SU-DHL-6 (cell line): ENCODE measurements around the gene ANXA1.

Source experiments
- H2AFZ ChIP-seq: fragments of 200-600 bp; sonication (generic); 2 replicates; pipeline ENCODE4 v1.6.1; 2014; ENCODE audit warnings: low read depth, mild to moderate bottlenecking, moderate library complexity, mixed read lengths, antibody characterized with exemption, low read length; ENCODE audit not compliant: severe bottlenecking
- H3F3A ChIP-seq: fragments of 200-600 bp; shearing (Covaris generic); 2 replicates; pipeline ENCODE4 v1.6.0; 2016; ENCODE audit warnings: antibody characterized with exemption, mild to moderate bottlenecking; ENCODE audit not compliant: insufficient read depth
- H3K27ac ChIP-seq: fragments of 200-600 bp; sonication (generic); 2 replicates; pipeline ENCODE4 v1.5.1; 2016; ENCODE audit warnings: low read depth, mild to moderate bottlenecking, low read length, moderate library complexity, mixed read lengths
- H3K27me3 ChIP-seq: fragments of 200-600 bp; sonication (generic), shearing (Covaris generic); 2 replicates; pipeline ENCODE4 v1.6.0; 2014; ENCODE audit warnings: mild to moderate bottlenecking, low read length
- H3K36me3 ChIP-seq: fragments of 200-600 bp; sonication (generic); 2 replicates; pipeline ENCODE4 v1.6.1; 2014; ENCODE audit warnings: mild to moderate bottlenecking, low read length, mixed read lengths
- H3K4me2 ChIP-seq: fragments of 300-600, 200-600 bp; shearing (Covaris generic), sonication (generic); 2 replicates; pipeline ENCODE4 v1.6.0; 2014; ENCODE audit warnings: low read length, low read depth, mild to moderate bottlenecking; ENCODE audit not compliant: poor library complexity, severe bottlenecking
- H3K4me3 ChIP-seq: fragments of 200-600 bp; sonication (generic); 2 replicates; pipeline ENCODE4 v1.5.1; 2014; ENCODE audit warnings: antibody characterized with exemption, low read length, mild to moderate bottlenecking, mixed read lengths; ENCODE audit not compliant: insufficient read depth, poor library complexity, severe bottlenecking
- H3K79me2 ChIP-seq: fragments of 200-600 bp; sonication (generic); 2 replicates; pipeline ENCODE4 v1.6.1; 2014; ENCODE audit warnings: mild to moderate bottlenecking, low read length, moderate library complexity; ENCODE audit not compliant: insufficient read depth
- H3K9ac ChIP-seq: fragments of 200-600 bp; sonication (generic); 2 replicates; pipeline ENCODE4 v1.7.0; 2014; ENCODE audit warnings: mild to moderate bottlenecking, low read length
- H3K9me2 ChIP-seq: fragments of 200-600 bp; sonication (generic); replicated peaks from 2 replicates; pipeline ENCODE4 v1.6.1; 2014; ENCODE audit warnings: low read length; ENCODE audit not compliant: insufficient read depth
- H3K9me3 ChIP-seq: fragments of 200-600 bp; sonication (generic); 2 replicates; pipeline ENCODE4 v1.6.1; 2014; ENCODE audit warnings: low read length, mixed read lengths; ENCODE audit not compliant: insufficient read depth
- H4K20me1 ChIP-seq: fragments of 200-600 bp; sonication (generic); 2 replicates; pipeline ENCODE4 v1.6.1; 2014; ENCODE audit warnings: low read depth, mild to moderate bottlenecking, antibody characterized with exemption, low read length, moderate library complexity, mixed read lengths
- CTCF ChIP-seq: fragments of 200-600 bp; sonication (generic); IDR thresholded peaks from one replicate; pipeline ENCODE4 v1.5.1; 2017; ENCODE audit warnings: antibody characterized with exemption, mild to moderate bottlenecking, low read length, moderate library complexity; ENCODE audit not compliant: insufficient read depth, poor library complexity, severe bottlenecking
- EZH2phosphoT487 ChIP-seq: fragments of 200-600 bp; sonication (generic), shearing (Covaris generic); conservative IDR thresholded peaks from 2 replicates; pipeline ENCODE4 v1.6.1; 2018; ENCODE audit warnings: mild to moderate bottlenecking, antibody characterized with exemption, low read length, moderate library complexity, mixed read lengths

The ANXA1 gene

DNA sequence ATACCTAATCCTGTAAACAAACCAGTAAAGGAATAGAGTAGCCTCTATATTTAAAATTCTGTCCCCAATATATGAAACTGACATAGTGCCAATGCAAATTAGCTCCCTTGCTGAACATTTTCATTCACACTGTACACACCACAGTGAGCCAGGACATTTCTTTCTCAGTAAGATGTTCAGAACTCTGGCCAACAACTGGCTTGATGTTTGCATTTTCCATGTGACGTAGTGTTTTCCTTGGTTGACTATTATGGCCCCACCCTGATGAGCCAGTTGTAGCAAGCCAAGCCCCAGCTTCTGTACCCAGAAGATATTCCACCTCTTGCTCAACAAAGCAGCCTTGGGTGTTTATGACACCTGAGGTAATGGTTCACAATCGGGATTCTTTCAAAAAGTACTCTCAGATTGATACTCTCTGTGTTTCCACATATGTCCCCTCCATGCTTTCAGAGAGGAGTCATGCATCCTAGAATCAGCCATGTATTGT is 17.7 kb upstream of the ANXA1 start:
- Histone ChIP-seq H3K36me3 (no peaks in the 10 kb centered on the region), H3K27ac (no peak overlapping the region), H3K4me3 (no peak overlapping the region), H3K27me3 (no peaks in the 10 kb centered on the region), H3K79me2 (no peaks in the 10 kb centered on the region), H3K4me2 (no peak overlapping the region), H3K9ac (no peak overlapping the region), H3F3A (no peaks in the 10 kb centered on the region), H3K9me2 (no peaks in the 10 kb centered on the region), H2AFZ (no peak overlapping the region), H4K20me1 (no peaks in the 10 kb centered on the region), H3K9me3 (no peaks in the 10 kb centered on the region)
- TF ChIP-seq CTCF: no peak
- TF ChIP-seq EZH2phosphoT487: no peak

DNA sequence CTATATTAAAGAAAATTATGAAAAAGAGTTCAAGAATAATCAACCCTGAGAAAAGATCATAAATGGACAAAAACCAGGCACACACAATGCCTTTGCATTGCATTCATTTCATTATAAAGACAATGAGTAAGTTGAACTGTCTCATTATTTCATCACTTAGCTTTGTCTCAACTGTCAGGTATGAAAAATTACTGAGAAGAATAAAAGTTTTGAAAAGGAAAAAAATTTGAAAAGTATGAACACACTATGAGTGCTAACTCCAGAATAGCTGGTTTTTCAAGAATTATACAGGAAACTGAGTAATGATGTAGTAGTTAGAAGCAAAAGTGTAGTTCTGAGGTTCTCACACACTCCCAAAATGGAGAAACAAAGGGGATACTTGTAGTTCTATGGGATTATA is 16.3 kb upstream of the ANXA1 start:
- H2AFZ ChIP-seq: no peak overlapping the region
- H3K4me3 ChIP-seq: no peak overlapping the region
- H3K27ac ChIP-seq: no peak overlapping the region

DNA sequence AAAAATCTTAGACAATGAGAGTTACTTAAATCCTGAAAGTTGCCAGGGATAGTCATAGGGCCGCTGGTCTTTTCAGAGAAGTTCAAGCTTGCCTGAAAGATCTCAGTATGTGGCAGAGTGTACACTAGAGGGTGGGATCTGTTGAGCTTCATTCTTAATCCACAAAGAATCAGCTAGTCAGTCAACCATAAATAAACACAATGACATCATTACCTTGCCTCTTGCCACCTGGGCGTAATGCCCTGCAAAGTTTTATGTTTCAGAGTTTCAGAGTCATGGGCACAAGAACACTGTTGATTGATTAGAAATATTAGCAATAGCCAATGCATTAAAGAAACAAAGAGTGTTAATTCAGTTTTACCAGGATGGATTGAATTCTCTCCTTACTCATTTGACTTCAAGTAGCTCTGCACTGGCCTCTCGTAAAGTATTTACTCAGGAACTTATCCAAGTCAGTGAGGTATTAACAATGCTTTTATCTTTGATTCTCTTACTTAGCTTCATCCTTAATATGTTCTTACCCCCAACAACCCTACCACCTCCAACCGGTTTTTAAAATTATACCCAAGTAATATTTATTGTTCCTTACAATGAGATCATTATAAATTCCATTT is 14.3 kb upstream of the ANXA1 start:
- Histone ChIP-seq H3K9me2 (no peaks in the 10 kb centered on the region), H3K36me3 (no peaks in the 10 kb centered on the region), H3K27ac (no peak overlapping the region), H3K9me3 (no peaks in the 10 kb centered on the region), H4K20me1 (no peaks in the 10 kb centered on the region), H3K4me2 (no peak overlapping the region), H3K79me2 (no peaks in the 10 kb centered on the region), H2AFZ (no peak overlapping the region), H3K9ac (no peak overlapping the region), H3F3A (no peaks in the 10 kb centered on the region), H3K27me3 (no peaks in the 10 kb centered on the region), H3K4me3 (no peak overlapping the region)
- TF ChIP-seq EZH2phosphoT487 (no peak), CTCF (no peak)

More for the DNA sequence above, 16.3 kb upstream of the ANXA1 start:
- no peaks in the 10 kb centered on the region for H3K9me2 ChIP-seq
- H3K79me2 ChIP-seq: no peaks in the 10 kb centered on the region
- H3K27me3 ChIP-seq: no peaks in the 10 kb centered on the region
- TF ChIP-seq CTCF (no peak), EZH2phosphoT487 (no peak)
- H3F3A ChIP-seq: no peaks in the 10 kb centered on the region
- H3K4me2 ChIP-seq: no peak overlapping the region
- H3K36me3 ChIP-seq: no peaks in the 10 kb centered on the region
- no peaks in the 10 kb centered on the region for H3K9me3 ChIP-seq
- no peaks in the 10 kb centered on the region for H4K20me1 ChIP-seq
- no peak overlapping the region for H3K9ac ChIP-seq
